ENCODE measurements around the gene ZNF529. TPM values are rescaled to one million over a fixed set of nuclear protein-coding genes. Genes with fewer than 3 reads are reported as not detected.

ZNF529 gene
- total RNA-seq, 1 experiment from 2014 or later: 4.2 TPM

GRCh38 chr19:36497001-36497400 is 76.1 kb downstream of the ZNF529 start:
- no peaks in the 10 kb centered on the region for H3F3A ChIP-seq (ENCODE audit: insufficient read depth, low read depth)
- H3K4me3 ChIP-seq: no peak overlapping the region
- H3K4me2 ChIP-seq: no peak overlapping the region
- H3K36me3 ChIP-seq (ENCODE audit: low read depth): no peaks in the 10 kb centered on the region
- BruUV-seq (replicated peaks): no TSS peak
- no peak overlapping the region for H3K27ac ChIP-seq
- CTCF ChIA-PET: no interaction called here
- no peaks in the 10 kb centered on the region for H3K9me2 ChIP-seq (ENCODE audit: insufficient read depth)
- POLR2A ChIA-PET (ENCODE audit: unreplicated experiment): no interaction called here
- H3K79me2 ChIP-seq (ENCODE audit: low read depth): no peaks in the 10 kb centered on the region
- peaks cover 16% of the 10 kb centered on the region for H3K9me3 ChIP-seq (ENCODE audit: insufficient read depth, low read depth)
- H4K20me1 ChIP-seq (ENCODE audit: insufficient read depth): no peaks in the 10 kb centered on the region
- TF ChIP-seq CTCF (conservative IDR thresholded peaks at IDR 0.05): no peak
- TF ChIP-seq EZH2 (IDR thresholded peaks at IDR 0.05; ENCODE audit: low read depth): no peak
- no peaks in the 10 kb centered on the region for H3K27me3 ChIP-seq (ENCODE audit: insufficient read depth, low read depth)
- intact Hi-C loops (cut with micrococcal nuclease; ENCODE audit: unreplicated experiment): no loop called here
- no peaks in the 10 kb centered on the region for H3K4me1 ChIP-seq (replicated peaks; ENCODE audit: insufficient read depth)
- no peak overlapping the region for H2AFZ ChIP-seq
- DNase-seq: no peak

Other genes with a start within 250 kb of the ZNF529 start
- gene ZFP14, start 194.1 kb downstream of the ZNF529 start, total RNA-seq (2021): 5.9 and 6.7 TPM in 2 replicates
- 1.8 and 1.9 TPM in 2 replicates for gene ZFP82, start 154.6 kb downstream of the ZNF529 start, total RNA-seq (2021)
- 6.0 and 7.9 TPM in 2 replicates for gene ZNF566, start 83.7 kb downstream of the ZNF529 start, total RNA-seq (2021)
- gene ZNF260, start 45.0 kb downstream of the ZNF529 start, total RNA-seq (2021): 9.4 and 10.6 TPM in 2 replicates
- gene ZNF382, start 32.0 kb upstream of the ZNF529 start, total RNA-seq (2021): 0.55 TPM in 1 of 2 replicates, not detected in the other
- 5.2 and 9.2 TPM in 2 replicates for gene ZNF461, start 93.5 kb upstream of the ZNF529 start, total RNA-seq (2021)
- 7.0 and 7.9 TPM in 2 replicates for gene ZNF567, start 114.3 kb upstream of the ZNF529 start, total RNA-seq (2021)
- gene ZNF850, start 199.5 kb upstream of the ZNF529 start, total RNA-seq (2021): 4.0 and 6.0 TPM in 2 replicates